ENCODE results near the gene OR56B1. TPM values are rescaled to one million over a fixed set of nuclear protein-coding genes. Genes with fewer than 3 reads are reported as not detected.

Gene OR56B1
- total RNA-seq = not detected in 2 replicates

GRCh38 chr11:5736396-5736795 is at the start of gene OR56B1:
Gene OR56B1, plus strand, starts transcription at chr11:5736448. Its CDS starts 69 bp downstream, at chr11:5736517.

GRCh38 chr11:5689551-5689983 is 46.7 kb upstream of the OR56B1 start, which contains the start of gene TRIM22:
Gene TRIM22, plus strand, starts transcription at chr11:5689790. Its CDS starts 6,443 bp downstream, at chr11:5696233.

GRCh38 chr11:5753943-5754342 is 17.7 kb downstream of the OR56B1 start, which contains the start of gene OR52N4:
Gene OR52N4, plus strand, starts transcription at chr11:5754243. Its CDS starts 498 bp downstream, at chr11:5754741.

DNA sequence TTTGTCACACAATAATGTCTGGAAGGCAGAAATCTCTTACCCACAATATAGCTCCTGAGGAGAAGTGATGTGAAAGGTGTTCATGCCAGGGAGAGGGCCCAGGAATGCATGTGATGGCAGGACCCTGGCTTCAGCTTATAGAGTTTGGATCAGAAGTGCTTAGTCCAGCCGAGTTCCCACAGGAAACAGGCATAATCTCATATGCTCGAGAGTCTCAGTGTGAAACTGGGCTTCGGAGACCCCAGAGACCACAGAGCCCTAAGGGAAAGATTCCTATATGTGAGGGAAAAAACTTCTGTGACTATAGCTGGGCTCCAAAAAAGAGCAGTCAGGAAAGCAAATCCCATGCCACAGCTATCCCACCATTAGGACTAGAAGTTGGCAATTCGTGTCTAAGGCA is 47.0 kb downstream of the OR56B1 start, which contains the start of gene OR52N5:
Gene OR52N5, minus strand, starts transcription at position 101 of the 400 bp plus-strand sequence. CDS start 4,721 bp downstream, outside the sequence.

Other genes with a start within 250 kb of the OR56B1 start
- gene OR52D1, start 247.8 kb upstream of the OR56B1 start, total RNA-seq = not detected in 2 replicates
- gene UBQLN3, start 226.5 kb upstream of the OR56B1 start, total RNA-seq = not detected in 2 replicates
- gene UBQLNL, start 219.7 kb upstream of the OR56B1 start, total RNA-seq = not detected in 2 replicates
- gene OR52H1, start 187.9 kb upstream of the OR56B1 start, total RNA-seq = not detected in 2 replicates
- not detected in 2 replicates for gene OR52B6, start 155.6 kb upstream of the OR56B1 start, total RNA-seq
- gene TRIM6, start 139.8 kb upstream of the OR56B1 start, total RNA-seq = 4.7 and 5.5 TPM in 2 replicates
- gene TRIM34, start 111.4 kb upstream of the OR56B1 start, total RNA-seq = 9.4 and 9.5 TPM in 2 replicates
- gene TRIM5, start 51.4 kb upstream of the OR56B1 start, total RNA-seq = 19.5 and 26.6 TPM in 2 replicates
- 11.9 and 14.9 TPM in 2 replicates for gene TRIM22, start 46.7 kb upstream of the OR56B1 start, total RNA-seq
- not detected in 2 replicates for gene OR52N4, start 17.8 kb downstream of the OR56B1 start, total RNA-seq
- not detected in 2 replicates for gene OR52N5, start 46.9 kb downstream of the OR56B1 start, total RNA-seq
- gene OR52N1, start 54.8 kb downstream of the OR56B1 start, total RNA-seq = not detected in 2 replicates
- not detected in 2 replicates for gene OR52N2, start 72.5 kb downstream of the OR56B1 start, total RNA-seq
- not detected in 2 replicates for gene OR52E6, start 105.4 kb downstream of the OR56B1 start, total RNA-seq
- gene OR52E8, start 121.2 kb downstream of the OR56B1 start, total RNA-seq = not detected in 2 replicates
- gene OR52E4, start 144.2 kb downstream of the OR56B1 start, total RNA-seq = not detected in 2 replicates
- not detected in 2 replicates for gene OR52E5, start 156.8 kb downstream of the OR56B1 start, total RNA-seq
- not detected in 2 replicates for gene OR56A3, start 205.8 kb downstream of the OR56B1 start, total RNA-seq
- gene OR56A5, start 232.0 kb downstream of the OR56B1 start, total RNA-seq = not detected in 2 replicates